Activated CD4-positive, alpha-beta T cell treated with anti-CD3 and anti-CD28 coated beads, Interleukin-2, Interleukin-4, amounts not matched to agents 100 ng/mL and 50 ng/mL, durations not matched to agents 16 hours and 8 hours (primary cell): Measurements from ENCODE around the gene TBC1D1.

Source experiments
- DNase-seq: peaks from one replicate; pipeline ENCODE4 v3.0.0-alpha.2; 2020; ENCODE audit warnings: low spot score

Gene TBC1D1

GRCh38 chr4:38078590-38079421, 187.9 kb downstream of the TBC1D1 start:
- no peak for DNase-seq

- DNase-seq, result no peak
Measured at GRCh38 chr4:38080061-38080974, 189.4 kb downstream of the TBC1D1 start.

GRCh38 chr4:38082021-38082420, 191.1 kb downstream of the TBC1D1 start:
- DNase-seq, result no peak

- DNase-seq, result no peak
Measured at GRCh38 chr4:38082424-38083385, 191.8 kb downstream of the TBC1D1 start.

- DNase-seq, result no peak
Measured at GRCh38 chr4:38084877-38085711, 194.2 kb downstream of the TBC1D1 start.

GRCh38 chr4:38085751-38086150, 194.9 kb downstream of the TBC1D1 start:
- DNase-seq, result no peak

GRCh38 chr4:38086151-38086848, 195.4 kb downstream of the TBC1D1 start:
- no peak for DNase-seq

- DNase-seq, result no peak
Measured at GRCh38 chr4:38086849-38087226, 196.0 kb downstream of the TBC1D1 start.

GRCh38 chr4:38088321-38088720, 197.4 kb downstream of the TBC1D1 start:
- no peak for DNase-seq

GRCh38 chr4:38089961-38090360, 199.1 kb downstream of the TBC1D1 start:
- DNase-seq, result no peak

- DNase-seq, result peak; percentile 55
Measured at GRCh38 chr4:38090455-38091246, 199.8 kb downstream of the TBC1D1 start.

- DNase-seq, result no peak
Measured at GRCh38 chr4:38091636-38092035, 200.8 kb downstream of the TBC1D1 start.

- no peak for DNase-seq
Measured at GRCh38 chr4:38092701-38093100, 201.8 kb downstream of the TBC1D1 start.

- DNase-seq, result no peak
Measured at GRCh38 chr4:38094419-38094818, 203.5 kb downstream of the TBC1D1 start.

- no peak for DNase-seq
Measured at GRCh38 chr4:38095691-38096090, 204.8 kb downstream of the TBC1D1 start.

GRCh38 chr4:38097818-38098217, 206.9 kb downstream of the TBC1D1 start:
- DNase-seq, result no peak

GRCh38 chr4:38099020-38099600, 208.2 kb downstream of the TBC1D1 start:
- DNase-seq, result no peak

- DNase-seq, result no peak
Measured at GRCh38 chr4:38099908-38100407, 209.1 kb downstream of the TBC1D1 start.
